GM18867 (cell line): ENCODE results near the gene SCD5.

Source experiments
- ATAC-seq: cut with Tn5 transposase; IDR thresholded peaks from one replicate; pipeline ENCODE4 v1.9.1; 2021; ENCODE audit warnings: mild to moderate bottlenecking, moderate library complexity; ENCODE audit not compliant: unreplicated experiment

The SCD5 gene

DNA sequence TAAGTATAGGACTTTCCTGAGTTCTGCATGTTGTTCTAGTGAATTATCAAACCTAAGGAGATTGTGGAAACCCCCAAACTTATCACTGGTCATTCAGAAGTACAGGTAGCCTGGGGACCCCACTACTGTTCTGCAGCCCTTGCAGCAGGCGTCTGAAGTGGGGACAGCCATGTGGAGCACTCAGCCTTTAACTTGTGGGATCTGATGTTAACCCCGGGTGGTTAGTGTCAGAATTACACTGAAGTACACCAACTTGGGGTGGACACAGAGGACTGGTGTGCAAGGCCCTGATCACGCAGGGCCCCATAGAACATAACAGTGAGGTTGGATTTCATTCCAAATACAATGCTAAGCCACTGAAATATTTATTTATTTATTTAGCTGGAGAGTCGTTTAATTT is 103.7 kb downstream of the SCD5 start:
- no peak for ATAC-seq

DNA sequence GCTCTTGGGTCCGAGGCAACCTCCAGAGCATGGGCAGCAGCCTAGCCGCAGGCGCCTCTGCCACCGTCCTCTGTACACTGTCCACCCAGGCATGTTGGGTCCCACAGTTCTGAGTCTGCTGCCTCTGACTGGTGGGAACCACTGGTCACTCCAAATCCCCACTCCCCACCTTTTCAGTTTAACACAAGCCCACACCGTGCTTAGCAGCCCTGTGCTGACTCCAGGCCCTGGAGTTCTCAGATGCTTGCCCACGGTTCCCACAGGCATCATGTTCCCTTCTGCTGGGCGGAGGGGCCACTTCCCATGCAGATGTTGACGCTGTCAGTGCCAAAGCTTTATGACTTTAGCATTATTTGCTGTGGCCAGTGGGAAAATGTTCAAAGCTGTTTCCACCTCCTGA is 104.5 kb downstream of the SCD5 start:
- no peak for ATAC-seq

DNA sequence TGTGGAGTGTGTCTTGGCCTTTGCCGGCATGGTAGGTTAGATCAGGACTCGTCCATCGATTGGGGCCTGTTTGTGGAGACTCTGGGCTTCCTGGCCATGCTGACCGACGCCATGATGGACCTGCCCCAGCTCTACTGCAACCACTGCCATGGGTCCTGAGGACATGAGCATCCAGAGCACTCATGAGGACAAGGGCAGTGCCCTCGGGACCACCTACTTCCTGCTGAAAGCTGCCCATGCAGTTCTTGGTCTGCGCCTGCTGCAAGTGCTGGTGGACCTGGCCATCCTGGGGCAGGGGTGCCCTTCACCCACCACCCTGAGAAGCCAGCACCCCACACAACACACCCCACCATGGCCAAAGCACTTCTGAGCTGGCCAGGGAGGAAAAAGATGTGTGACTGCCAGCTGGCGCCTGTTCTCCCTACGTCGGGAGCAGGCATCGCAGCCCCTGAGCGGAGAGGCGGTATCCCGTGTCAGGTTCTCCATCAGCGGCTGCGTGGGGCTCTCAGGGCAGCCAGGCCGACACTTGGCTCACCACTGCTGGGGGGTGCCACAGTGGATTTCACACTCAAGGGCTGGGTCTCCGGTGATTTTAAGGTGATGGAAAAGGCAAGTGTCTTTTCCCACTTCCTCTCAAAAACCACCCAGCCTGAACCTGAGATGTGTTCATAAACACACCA is 106.4 kb downstream of the SCD5 start:
- ATAC-seq = no peak

DNA sequence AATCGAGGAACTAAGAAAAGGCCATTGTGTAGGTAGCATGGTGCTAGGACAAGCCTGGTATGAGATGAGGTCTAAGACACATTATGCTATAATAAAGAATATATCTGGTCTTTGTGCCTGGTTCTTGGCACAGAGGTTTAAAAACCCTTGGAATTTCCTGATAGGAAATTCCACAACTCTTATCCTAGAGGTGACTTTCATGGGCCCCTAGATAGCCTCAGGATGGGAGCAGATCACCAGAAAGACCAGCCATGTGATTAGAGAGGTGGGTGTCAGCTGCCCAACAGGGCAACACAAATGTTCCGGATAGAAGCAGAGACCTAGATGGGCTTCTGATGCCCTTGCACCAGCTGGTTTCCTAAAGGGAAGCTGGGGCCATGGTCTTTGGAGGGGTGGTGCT is 107.2 kb downstream of the SCD5 start:
- ATAC-seq = no peak

DNA sequence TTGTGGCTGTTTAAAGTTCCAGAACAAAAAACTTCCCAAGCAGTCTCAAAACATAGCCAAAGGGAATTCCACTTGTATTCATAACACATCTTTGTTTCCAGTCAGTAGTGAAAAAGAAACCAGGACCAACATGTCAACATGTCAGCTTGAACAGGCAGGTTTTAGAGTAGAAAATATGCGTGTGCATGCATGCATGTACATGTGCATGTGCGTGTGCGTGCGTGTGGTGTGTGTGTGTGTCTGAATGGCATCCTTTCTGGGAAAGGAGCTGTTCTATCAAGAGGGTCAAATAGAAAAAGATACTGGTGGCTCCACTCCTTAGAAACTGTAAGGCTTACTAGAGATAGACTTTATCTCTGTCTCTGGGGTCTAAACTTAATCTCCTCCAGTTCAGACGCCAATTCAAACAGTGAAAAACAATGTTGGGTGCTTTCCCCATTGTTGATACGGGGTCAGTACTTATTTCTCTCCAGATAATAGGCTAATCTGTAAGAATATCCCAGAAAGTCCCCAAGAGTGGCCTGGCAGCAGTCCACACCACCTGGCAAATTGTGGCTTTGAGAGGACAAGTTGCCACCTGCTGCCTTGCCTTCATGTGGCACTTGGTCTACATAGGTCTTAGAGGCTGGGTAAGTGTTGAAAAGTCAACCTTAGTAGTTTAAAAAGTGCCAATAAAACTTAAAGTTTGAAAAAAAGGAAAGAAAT is 110.4 kb downstream of the SCD5 start:
- ATAC-seq = no peak

DNA sequence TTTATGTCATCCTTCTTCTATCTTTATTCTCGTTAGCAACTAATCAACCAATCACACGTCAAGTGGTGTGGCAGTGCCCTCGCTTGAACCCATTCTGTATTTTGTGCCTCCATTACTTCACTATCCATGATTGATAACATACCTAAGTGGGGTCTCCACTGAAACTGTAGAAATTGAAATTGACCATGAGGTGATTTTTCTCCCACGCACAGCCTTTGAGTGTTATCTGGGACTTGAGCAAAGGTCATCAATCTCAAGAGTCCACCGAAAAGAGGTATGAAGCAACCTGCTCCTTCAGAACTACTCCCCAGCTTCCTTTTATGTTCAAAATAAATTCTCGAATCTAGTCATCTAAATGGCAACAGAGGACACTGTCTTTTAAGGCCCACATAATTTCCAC is 111.1 kb downstream of the SCD5 start:
- ATAC-seq = no peak

DNA sequence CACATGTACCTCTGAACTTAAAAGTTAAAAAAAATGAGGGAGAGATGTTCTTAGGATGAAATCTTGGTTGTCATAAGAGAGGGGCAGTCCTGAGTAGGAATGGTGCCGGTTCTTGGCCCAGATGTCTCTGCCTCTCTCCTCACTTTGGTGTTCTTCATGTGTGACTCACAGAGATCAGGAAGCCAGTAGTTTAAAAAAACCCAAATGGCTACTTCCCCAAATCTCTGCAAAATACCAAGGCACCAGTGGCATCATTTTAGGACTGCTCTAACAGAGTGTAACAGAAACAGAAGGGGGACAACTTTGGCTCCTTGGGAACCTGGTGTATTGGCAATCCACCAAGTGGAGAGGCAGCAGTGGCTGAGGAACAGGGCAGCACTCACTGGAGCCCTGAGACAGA is 116.8 kb downstream of the SCD5 start:
- ATAC-seq = no peak

DNA sequence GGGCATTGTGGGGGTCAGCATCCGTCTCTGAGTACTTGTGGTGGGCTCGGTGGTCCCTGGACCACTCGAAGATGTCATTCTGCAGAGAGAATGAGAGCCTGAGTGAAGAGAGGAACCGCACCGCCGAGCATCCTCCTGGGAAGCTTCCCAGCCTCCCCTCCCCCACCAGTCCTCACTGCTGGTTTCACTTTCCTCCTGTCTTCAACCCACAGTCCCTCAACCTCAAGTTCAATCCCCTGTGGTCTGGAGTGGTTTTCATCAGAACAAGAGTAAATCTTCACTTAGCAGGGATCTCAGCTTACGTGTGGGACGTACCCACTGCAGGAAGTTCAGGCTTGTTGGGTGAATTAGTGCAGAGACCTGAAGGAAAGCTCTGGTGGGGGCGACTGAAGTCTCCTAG is 117.8 kb downstream of the SCD5 start:
- no peak for ATAC-seq

DNA sequence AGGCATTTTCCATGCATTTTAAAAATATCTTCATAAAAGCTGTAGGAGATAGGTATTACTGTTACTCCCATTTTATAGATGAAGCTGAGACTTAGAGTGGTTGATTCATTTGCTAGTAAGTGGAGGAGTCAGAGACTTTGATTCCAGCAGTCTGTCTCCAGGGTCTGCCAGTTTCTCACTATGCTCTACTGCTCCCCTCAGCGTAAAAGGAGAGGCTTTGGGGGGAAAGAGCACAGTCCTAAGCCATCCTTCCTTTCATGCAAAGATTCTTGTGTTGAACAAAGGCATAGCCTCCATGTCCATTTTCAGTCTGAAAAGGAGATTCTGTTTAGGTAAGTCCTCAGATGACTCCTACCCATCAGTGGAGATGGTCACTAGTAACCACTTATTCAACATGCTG is 119.1 kb downstream of the SCD5 start:
- no peak for ATAC-seq

DNA sequence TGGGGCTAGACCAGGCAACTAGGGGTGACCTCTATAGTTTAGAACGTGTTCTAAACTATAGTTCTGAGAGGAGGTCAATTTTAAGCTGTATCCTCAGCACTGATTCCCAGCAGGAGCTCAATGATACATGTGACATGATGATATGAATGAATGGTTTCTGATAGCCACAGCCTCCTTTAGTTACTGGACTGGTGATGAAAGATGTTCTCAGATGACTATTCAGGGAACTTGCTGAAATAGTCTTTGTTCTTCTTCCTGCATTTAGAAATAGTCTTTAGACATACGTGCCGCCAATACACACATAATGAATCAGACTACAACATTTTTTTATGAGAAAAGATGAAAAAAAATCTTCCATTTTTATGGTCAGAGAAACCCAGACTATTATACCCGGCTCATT is 120.5 kb downstream of the SCD5 start:
- no peak for ATAC-seq

DNA sequence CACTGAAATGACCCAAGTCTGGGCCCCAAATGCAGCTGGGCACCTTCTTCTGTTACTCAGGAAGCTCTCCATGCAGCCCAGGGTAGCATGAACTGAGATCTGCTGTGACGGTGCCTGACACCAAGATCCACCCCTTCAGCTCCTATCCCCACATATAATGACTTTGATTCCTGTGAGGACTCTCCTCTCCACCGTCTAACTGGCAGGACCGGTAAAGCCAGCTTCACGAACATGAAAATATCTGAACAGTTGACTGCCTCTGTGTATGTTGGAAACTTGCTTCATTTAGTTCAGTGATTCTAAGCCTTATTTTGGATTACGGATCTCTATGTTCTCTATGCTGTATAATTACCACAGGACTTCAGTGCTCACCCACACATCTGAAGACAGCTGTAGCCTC is 121.3 kb downstream of the SCD5 start:
- ATAC-seq = no peak

DNA sequence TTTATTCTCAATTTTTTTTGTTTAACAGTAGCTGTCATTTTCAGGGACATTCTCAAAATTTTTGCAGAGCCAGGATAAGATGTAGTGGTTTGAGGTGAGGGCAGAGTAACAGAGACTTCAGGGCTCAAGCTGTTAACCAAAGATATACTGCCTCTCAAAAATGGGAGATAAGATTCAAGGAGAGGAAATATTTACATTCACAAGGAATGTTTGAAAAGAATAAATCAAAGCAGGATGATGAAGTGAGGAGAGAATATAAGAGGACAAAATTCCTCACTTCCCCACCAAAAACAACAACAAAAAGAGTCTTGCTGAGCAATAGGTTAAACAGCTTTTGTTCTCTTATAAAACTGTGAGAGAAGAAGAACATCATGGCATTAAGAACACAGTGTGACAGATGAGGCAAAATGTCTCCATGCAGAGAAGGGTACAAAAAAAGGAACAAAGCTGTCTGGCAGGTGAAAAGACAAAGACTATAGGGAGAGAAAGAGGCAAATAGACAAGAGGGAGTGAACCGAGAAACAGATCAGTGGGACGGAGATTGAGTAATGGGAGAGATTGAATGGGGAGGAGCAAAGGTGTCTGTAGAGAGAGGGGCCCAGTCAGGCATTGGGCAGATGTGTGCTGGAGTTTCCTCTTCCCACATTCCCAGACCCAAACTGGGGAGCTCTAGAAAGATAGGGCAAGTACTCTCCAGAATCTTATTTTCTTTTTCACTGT is 130.7 kb downstream of the SCD5 start:
- ATAC-seq = no peak

DNA sequence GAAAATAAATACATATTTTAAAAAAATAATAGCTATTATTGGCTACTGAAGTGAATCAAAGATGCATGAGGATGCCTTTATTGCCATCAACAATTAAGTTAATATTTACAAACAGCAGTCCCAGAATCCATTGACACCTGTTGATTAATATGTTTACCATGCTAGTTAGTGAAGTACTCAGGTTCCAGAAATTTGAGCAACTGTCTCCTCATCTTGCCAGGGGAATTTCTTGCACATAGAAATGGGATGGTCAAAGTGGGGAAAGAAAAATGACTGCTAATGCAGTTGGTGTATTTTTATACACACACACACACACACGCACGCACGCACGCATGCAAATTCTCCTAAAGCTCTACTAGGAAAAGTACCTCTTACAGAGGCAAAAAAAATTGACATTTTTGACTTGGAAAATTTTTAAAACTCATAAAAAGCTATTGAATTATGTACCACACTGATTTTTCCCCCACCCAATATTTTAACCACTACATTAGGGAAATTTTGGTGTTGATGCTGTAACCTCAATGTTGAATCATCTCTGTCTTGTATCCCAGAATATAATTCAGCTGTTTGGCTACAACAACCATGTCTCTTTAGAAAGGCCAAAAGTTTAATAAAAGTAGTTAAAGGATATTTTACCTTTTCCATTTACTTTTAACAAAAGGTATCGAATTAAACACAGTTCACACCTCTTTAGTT is 131.5 kb downstream of the SCD5 start:
- ATAC-seq = no peak

DNA sequence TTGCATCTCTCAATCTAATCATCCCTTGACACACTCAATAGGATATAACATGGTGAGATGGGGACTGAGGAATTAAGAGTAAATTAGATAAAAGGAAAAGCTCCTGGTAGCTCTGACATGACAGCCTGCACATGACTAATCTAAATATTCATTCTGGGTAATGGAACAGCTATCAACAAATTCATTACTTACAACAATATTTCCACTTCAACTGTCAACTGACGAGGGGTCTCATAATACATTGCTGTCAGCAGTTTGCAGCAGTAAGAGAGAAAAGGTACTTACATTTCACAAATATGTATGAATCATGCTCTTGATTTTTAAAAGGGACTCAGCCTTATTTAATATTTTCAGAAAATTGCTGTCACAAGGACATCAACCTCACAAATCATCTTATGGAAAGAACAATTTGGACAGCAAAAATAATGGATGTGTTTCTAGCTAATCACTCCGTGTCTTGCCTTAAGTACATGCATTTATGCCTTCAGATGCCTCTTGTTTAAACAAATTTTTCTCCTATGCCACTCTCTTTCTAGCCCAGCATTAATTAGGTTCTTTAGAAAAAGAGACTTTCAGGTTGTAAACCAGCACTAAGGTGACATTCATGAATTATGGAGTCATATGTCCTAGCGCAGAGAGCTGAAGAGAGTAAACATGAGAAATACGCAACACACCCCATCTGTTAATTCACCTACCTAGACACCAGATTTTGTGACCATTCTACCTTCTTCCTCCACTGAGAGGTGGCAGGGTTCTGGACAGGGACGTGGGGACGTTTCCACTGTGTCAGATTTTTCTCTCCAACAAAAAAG is 137.2 kb downstream of the SCD5 start:
- ATAC-seq = no peak

DNA sequence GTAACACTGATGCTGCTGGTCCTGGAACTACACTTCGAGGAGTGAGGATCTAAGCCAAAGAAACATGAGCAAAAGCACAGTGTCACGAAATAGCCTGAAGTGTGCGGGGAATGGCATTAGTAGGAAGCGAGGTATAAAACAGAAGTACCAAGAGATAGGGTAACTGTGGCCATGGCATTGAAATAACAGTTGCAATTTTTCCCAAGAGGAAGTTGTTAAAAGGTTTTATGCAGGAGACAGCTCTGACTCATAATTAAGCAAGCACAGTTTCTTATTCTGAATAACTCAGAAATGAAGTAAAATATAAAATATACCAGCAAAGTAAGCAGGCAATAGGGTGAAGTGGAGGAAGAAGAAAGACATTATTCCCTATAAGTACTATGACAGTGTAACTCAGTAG is 146.5 kb downstream of the SCD5 start:
- no peak for ATAC-seq

DNA sequence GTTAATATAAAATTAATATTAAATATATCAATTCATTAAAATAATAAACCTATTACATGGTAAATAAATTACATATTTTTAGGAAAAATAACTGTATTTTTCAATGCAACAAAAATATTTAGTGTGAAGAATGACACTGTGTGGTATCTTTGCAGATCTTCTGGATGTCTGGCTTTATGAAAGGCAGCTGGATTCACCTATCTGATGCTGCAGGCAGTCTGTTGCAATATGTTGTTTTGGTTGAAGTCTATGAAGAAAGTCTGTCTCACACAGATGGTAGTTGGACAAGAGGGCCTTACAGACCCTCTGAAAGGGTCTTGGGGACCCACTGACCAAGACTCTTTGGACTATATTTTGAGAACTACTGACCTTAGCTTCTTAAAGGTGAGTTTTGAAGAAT is 147.7 kb downstream of the SCD5 start:
- no peak for ATAC-seq

DNA sequence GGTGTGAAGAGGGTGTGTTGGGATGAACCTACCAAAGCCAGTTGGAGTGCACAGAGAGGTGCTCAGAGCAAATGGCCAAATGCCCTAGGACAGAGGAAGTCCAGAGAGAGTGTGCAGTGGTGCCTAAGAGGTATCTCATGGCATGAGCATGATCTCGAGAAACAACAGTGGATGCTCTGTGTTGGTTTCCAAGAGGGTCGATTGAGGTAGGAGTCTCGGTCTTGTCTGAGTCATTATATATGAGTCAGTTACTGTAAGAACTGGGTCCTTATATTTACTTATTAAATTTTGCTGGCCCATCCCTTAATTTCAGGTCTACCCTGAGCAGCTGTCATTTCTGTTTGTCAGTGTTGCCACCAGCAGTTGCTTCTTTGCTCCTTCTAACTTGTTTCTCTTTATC is 150.2 kb downstream of the SCD5 start:
- ATAC-seq = no peak

DNA sequence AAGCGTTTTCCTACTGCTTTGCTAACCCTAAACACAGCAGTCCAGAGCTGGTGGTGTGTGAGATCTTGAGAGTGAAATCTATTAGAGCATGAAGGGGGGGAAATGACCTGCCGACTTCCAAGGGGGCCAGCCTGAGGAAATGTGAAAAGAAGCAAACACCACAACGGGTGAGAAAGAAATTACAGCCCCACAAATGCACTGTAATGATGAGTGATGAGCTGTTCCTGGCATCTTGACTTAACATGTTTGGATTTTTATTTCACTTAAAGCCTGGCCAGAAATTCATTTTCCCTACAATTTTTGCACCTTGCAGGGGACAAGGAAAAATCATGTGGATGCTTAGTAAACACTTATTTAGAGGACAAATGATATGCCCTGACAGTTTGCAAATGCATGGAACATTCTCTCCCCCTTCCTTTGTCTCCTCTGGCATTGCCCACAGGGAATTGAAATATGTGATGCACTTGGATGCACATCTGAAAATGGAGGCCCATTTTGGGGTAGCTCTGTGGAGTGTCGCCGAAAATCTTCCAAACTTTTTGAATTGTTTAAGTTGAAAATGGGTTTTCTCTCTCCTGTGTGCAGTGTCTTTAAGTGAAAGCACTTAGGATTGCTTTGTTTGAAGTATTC is 152.5 kb downstream of the SCD5 start:
- no peak for ATAC-seq

DNA sequence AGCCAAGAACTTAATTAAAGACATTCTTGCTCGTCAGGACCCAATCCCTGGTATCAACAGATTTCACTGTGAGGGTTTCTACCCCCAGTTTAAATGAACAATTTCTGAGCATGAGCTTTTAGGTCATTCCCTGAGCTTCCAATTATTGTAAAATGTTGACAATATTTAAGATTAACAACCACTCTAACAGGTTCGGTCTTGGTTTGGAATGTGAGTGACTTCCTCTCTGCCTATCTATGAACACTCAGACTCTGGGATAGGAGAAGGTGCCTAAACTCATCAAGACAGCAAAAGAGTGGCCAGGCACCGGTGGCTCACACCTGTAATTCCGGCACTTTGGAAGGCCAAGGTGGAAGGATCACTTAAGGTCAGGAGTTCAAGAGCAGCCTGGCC is 153.9 kb downstream of the SCD5 start:
- no peak for ATAC-seq

DNA sequence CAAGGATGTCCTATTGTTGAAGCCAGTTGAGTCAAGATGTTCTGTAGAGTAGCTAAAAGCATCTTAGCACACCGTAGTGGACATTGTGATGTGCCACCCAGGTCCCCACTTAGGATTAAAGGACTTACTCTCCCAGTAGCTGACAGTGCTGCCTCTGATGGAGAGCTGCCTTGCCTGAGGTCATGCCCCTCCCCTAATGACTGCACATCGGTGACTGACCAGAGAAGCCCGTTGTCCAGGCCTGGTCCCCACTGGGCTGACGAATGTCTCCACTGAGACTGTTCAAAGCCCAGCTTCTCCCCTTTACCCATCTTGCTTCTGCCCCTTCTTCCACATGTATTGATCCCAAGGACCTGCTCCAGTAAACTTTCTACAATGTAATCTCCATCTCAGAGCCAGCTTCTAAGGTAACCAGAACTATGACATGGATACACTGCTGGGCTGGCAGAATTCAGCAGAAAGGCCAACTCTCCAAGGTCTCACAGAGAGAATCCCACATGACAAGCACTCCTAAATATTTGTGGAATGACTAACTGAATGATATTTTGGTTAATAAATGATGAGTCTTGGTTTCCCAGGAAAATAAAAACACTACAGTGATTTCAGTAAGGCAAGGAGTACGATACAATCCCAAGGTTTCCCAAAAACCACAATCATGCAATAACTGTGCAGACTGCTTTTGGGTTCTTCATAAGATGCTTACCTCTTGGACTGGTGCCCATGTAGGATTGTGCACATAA is 154.4 kb downstream of the SCD5 start:
- no peak for ATAC-seq
